ENCODE data around the gene SLC24A1.

DNA sequence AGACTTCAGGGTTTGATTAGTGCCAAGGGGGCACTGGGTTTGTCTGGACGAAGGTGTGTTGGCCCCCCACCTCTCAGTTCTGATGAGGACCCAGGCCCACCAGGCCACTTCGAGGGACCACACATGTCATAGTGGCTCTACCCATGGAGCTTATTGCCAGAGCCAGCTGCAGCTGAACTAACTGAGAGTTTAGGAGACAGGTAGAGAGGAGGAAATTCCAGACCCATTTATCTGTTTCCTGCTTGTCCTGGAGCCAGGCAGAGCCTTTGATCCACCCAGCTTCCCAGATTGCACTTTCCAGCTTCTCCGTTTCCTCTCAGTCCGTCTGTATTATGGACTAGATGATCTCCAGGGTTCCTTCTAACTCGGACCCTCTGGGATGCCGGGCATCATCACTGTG lies 20.9 kb downstream of the SLC24A1 start:
- TF ChIP-seq, protein P1, sequence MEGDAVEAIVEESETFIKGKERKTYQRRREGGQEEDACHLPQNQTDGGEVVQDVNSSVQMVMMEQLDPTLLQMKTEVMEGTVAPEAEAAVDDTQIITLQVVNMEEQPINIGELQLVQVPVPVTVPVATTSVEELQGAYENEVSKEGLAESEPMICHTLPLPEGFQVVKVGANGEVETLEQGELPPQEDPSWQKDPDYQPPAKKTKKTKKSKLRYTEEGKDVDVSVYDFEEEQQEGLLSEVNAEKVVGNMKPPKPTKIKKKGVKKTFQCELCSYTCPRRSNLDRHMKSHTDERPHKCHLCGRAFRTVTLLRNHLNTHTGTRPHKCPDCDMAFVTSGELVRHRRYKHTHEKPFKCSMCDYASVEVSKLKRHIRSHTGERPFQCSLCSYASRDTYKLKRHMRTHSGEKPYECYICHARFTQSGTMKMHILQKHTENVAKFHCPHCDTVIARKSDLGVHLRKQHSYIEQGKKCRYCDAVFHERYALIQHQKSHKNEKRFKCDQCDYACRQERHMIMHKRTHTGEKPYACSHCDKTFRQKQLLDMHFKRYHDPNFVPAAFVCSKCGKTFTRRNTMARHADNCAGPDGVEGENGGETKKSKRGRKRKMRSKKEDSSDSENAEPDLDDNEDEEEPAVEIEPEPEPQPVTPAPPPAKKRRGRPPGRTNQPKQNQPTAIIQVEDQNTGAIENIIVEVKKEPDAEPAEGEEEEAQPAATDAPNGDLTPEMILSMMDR (IDR thresholded peaks at IDR 0.05), result no peak
- TF ChIP-seq POLR2AphosphoS5 (IDR thresholded peaks at IDR 0.05), result no peak
- TF ChIP-seq POLR2A (IDR thresholded peaks at IDR 0.05), result no peak
